Measurements from ENCODE around the gene SLC15A3.

The SLC15A3 gene

DNA sequence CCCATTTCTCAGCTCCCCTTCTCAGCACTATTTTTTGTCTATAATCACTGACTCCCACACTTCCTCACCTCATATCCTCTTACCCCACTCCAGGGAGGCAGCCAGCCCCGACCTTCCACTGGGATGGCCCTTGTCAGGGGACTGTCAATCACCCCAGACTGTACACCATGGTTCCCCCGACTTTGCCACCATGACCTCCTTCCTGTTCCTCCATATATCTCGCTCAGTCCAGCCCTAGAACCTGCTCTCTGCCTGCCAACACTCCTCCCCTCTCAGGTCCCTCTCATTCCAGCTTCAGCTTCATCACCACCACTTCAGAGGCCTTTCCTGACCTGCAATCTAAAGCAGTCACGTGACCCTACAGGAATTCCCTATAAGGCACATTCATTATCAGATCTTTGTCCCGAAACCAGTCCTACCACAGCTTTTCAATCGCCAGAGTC is 62.1 kb downstream of the SLC15A3 start:
- DNase-seq (ENCODE audit: low read depth, low spot score), result no peak

DNA sequence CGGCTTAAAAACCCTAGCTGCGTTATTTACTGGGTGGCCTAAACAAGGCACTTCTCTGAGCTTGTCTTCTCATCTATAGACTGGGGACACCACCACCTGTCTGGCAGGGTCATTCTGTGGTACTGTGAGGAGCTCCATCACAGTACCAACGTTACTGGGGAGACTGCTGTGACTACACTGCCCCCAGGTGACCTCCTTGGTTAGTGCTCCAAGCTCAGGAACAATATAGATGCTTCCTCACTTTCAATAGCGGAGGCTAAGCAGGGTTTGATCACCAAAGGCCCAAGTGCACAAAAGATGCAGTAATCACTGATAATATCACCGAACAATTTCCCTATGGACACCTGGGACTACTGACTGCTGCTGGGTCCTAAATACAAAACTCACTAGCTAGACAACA is 64.4 kb downstream of the SLC15A3 start:
- no peak for DNase-seq (ENCODE audit: low read depth, low spot score)

All from activated naive CD8-positive, alpha-beta T cell treated with anti-CD3 and anti-CD28 coated beads, Interleukin-2, amount 50 U/mL, for 16 hours (primary cell).